Thymus (tissue), 11 donors: ENCODE data around the gene S1PR4. TPM values are rescaled to one million over a fixed set of nuclear protein-coding genes. Genes with fewer than 3 reads are reported as not detected.
A peak's percentile ranks its signal among the peaks of the same experiment; 100 is the strongest.

Experiments
- DNase-seq, 9 donors: peaks; one replicate each; pipeline ENCODE4 v3.0.0-alpha.2; 2013; ENCODE audit warnings: low spot score in 9 of 9, low read depth in 6 of 9, missing footprints in 1 of 9
- H3K27ac ChIP-seq, 2 donors: one replicate each; pipeline ENCODE4 v1.5.1; 2013; ENCODE audit warnings: control low read depth in 1 of 2, low read depth in 1 of 2, low read length in 1 of 2, mild to moderate bottlenecking in 1 of 2, moderate library complexity in 1 of 2
- H3K27me3 ChIP-seq, 2 donors: one replicate each; pipeline ENCODE4 v1.5.1; 2013; ENCODE audit warnings: low read length in 1 of 2; ENCODE audit not compliant: control insufficient read depth in 2 of 2, insufficient read depth in 1 of 2
- H3K36me3 ChIP-seq, 2 donors: one replicate each; pipeline ENCODE4 v1.5.1; 2013; ENCODE audit warnings: low read length in 1 of 2, mild to moderate bottlenecking in 1 of 2, moderate library complexity in 1 of 2; ENCODE audit not compliant: control insufficient read depth in 2 of 2, insufficient read depth in 2 of 2
- H3K4me1 ChIP-seq, 2 donors: one replicate each; pipeline ENCODE4 v1.5.1; 2013; ENCODE audit warnings: low read length in 2 of 2; ENCODE audit not compliant: control insufficient read depth in 2 of 2, insufficient read depth in 2 of 2
- H3K4me3 ChIP-seq, 2 donors: one replicate each; pipeline ENCODE4 v1.5.1; 2013; ENCODE audit warnings: low read length in 2 of 2, control low read depth in 1 of 2, mild to moderate bottlenecking in 1 of 2
- H3K9me3 ChIP-seq, 2 donors: one replicate each; pipeline ENCODE4 v1.5.1; 2013; ENCODE audit warnings: low read length in 1 of 2, mild to moderate bottlenecking in 1 of 2; ENCODE audit not compliant: control insufficient read depth in 2 of 2, insufficient read depth in 1 of 2
- WGBS: extraction: QIAGEN DNeasy Blood & Tissue Kit; methylation state at CpG from one replicate; pipeline ENCODE4 v1.1.7; 2013; 5-methylcytosine and 5-hydroxymethylcytosine counted together
- polyA plus RNA-seq: library from polyadenylated mRNA; stranded (reverse); fragments of 200-250 nt; gene quantifications from one replicate; pipeline ENCODE4 v1.2.3, GENCODE V29; 2013
- total RNA-seq: library from RNA; stranded (reverse); fragments of 120-200 nt; gene quantifications from one replicate; pipeline ENCODE4 v1.2.4, GENCODE V29; 2013
- donor health status: healthy.

S1PR4 gene
- total and polyA plus RNA-seq, 2 donors: 18.6 to 24.2 TPM

GRCh38 chr19:3184847-3185460 lies 6.4 kb downstream of the S1PR4 start:
- Histone ChIP-seq H3K27ac (peak overlapping the region in 1 of 2 donors; percentile 90), H3K9me3 (no peaks in the 10 kb centered on the region), H3K4me3 (peak overlapping the region; percentile 59 to 78), H3K4me1 (peaks cover 18 to 56% of the 10 kb centered on the region in 2 donors), H3K36me3 (peaks cover 3 to 6% of the 10 kb centered on the region in 2 donors), H3K27me3 (no peaks in the 10 kb centered on the region)
- DNase-seq: peak in 1 of 9 donors; percentile 74
- 36% methylated on average over 14 of the region's 14 CpGs for WGBS

DNA sequence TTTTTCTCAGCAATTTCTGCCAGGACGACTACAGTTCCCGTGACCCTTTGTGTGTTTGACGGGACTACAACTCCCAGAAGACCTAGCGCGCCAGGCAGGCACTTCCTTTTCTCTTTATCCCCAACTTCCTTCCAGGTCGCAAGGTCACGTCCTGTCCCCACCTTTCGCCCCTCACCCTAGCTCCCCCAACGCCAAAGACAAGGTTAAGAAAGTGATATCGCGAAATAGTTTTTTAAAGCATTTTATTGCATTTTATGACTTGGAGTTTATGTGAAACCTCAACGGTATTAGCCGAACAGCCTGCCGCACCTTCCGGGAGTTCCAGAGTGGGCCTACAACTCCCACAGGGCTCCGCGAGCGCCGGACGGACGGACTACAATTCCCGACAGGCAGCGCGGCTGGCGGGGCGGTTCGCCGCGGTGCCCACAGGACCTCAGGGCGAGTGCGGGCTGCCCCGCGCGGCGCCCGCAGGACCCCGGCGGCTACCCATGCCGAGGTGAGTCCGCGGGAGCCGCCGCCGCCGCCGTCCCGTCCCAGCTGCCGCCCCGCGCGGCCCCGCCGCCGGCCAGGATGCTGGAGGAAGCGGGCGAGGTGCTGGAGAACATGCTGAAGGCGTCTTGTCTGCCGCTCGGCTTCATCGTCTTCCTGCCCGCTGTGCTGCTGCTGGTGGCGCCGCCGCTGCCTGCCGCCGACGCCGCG lies 7.0 kb downstream of the S1PR4 start, which contains the start of gene NCLN:
Gene NCLN, plus strand, starts transcription at position 470 of the 699 bp plus-strand sequence. Its CDS starts 101 bp downstream, at position 571.
- Histone ChIP-seq H3K27ac (peak within 1 kb of the TSS; percentile 83 to 90), H3K4me1 (peaks cover 18 to 49% of the 10 kb centered on the region in 2 donors)
- WGBS: under 1% methylated on average over 69 of the region's 69 CpGs

DNA sequence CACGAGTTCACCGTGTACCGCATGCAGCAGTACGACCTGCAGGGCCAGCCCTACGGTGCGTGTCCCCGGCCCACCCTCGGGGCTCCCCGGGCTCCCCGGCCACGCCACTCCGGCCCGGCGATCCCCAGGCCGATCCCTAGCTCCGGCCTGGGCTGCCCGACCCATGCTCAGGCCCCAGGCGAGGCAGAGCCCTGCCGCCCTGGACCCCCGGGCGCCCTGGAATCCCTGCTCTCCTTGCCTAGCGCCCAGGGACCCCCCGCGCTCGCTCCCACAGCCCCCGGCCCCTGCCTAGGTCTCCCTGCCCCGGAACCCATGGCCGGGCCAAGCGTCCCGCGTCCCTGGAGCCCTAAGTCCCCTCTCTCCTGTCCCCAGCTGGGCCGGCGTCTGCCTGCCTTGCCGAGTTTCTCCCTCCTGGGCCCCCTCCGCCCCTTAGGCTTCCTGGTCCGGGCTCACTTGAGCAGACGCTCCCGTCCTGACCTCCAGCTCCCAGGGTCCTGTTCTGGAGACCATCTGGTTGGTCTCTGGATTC lies 7.7 kb downstream of the S1PR4 start:
- DNase-seq: no peak

More for the DNA sequence above, 7.0 kb downstream of the S1PR4 start, which contains the start of gene NCLN:
- Histone ChIP-seq H3K9me3 (no peaks in the 10 kb centered on the region), H3K4me3 (peak within 1 kb of the TSS; percentile 59 to 78), H3K36me3 (peaks cover 6 to 7% of the 10 kb centered on the region in 2 donors), H3K27me3 (no peaks in the 10 kb centered on the region)
- peak; percentile 93 to 99 (median 96) for DNase-seq

DNA sequence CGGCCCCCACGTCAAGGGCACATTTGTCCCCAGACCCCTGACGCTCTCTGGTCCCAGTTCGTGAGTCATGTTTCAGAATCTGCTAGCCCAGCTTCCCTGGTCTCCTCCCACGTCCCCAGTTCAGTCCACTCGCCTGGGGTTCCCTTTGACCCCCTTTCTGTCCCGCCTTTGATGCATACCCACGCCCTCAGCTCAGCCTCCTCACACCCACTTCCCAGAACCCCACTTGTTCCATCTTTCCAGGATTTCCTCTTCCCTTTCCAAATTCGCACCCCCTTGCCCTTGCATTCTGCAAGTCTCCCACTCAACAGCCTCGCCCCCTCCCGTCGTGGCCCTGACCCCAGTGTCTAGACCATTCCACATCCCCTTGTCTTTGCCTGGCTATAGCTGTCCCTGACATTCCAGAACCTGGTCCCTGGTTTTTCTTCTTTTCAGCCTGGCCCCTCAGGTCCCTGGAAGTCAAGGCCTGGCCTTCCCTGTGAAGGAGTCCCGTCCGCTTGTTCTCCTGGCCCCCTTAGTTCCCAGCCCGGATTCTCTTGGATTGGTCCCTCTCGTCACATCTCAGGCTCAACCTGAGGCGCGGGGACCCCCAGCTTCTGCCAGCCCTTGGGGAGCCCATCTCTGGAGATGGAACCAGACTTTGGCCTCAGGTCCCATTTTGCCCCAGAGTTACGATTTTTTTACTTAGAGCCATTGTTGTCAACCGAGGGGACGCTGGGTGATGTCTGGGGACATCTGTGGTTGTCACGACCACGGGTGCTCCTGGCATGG lies 8.5 kb downstream of the S1PR4 start:
- peaks cover 15 to 39% of the 10 kb centered on the region in 2 donors for H3K4me1 ChIP-seq
- peaks cover 8 to 17% of the 10 kb centered on the region in 2 donors for H3K36me3 ChIP-seq
- DNase-seq: no peak
- H3K27ac ChIP-seq: no peak overlapping the region
- H3K27me3 ChIP-seq: no peaks in the 10 kb centered on the region
- H3K9me3 ChIP-seq: no peaks in the 10 kb centered on the region
- peak overlapping the region; percentile 59 to 78 for H3K4me3 ChIP-seq
- 89% methylated on average over 23 of the region's 23 CpGs for WGBS

More for the DNA sequence above, 7.7 kb downstream of the S1PR4 start:
- WGBS: under 1% methylated on average over 38 of the region's 38 CpGs
- peak overlapping the region; percentile 59 to 78 for H3K4me3 ChIP-seq
- H3K27ac ChIP-seq: no peak overlapping the region
- H3K27me3 ChIP-seq: no peaks in the 10 kb centered on the region
- no peaks in the 10 kb centered on the region for H3K9me3 ChIP-seq
- H3K4me1 ChIP-seq: peaks cover 15 to 43% of the 10 kb centered on the region in 2 donors
- H3K36me3 ChIP-seq: peaks cover 6 to 11% of the 10 kb centered on the region in 2 donors

GRCh38 chr19:3187662-3188511 lies 9.3 kb downstream of the S1PR4 start:
- 94% methylated on average over 36 of the region's 36 CpGs for WGBS
- H3K27ac ChIP-seq: no peak overlapping the region
- peaks cover 15 to 39% of the 10 kb centered on the region in 2 donors for H3K4me1 ChIP-seq
- H3K4me3 ChIP-seq: no peak overlapping the region
- no peaks in the 10 kb centered on the region for H3K27me3 ChIP-seq
- no peak for DNase-seq
- H3K36me3 ChIP-seq: peaks cover 8 to 23% of the 10 kb centered on the region in 2 donors
- H3K9me3 ChIP-seq: no peaks in the 10 kb centered on the region

DNA sequence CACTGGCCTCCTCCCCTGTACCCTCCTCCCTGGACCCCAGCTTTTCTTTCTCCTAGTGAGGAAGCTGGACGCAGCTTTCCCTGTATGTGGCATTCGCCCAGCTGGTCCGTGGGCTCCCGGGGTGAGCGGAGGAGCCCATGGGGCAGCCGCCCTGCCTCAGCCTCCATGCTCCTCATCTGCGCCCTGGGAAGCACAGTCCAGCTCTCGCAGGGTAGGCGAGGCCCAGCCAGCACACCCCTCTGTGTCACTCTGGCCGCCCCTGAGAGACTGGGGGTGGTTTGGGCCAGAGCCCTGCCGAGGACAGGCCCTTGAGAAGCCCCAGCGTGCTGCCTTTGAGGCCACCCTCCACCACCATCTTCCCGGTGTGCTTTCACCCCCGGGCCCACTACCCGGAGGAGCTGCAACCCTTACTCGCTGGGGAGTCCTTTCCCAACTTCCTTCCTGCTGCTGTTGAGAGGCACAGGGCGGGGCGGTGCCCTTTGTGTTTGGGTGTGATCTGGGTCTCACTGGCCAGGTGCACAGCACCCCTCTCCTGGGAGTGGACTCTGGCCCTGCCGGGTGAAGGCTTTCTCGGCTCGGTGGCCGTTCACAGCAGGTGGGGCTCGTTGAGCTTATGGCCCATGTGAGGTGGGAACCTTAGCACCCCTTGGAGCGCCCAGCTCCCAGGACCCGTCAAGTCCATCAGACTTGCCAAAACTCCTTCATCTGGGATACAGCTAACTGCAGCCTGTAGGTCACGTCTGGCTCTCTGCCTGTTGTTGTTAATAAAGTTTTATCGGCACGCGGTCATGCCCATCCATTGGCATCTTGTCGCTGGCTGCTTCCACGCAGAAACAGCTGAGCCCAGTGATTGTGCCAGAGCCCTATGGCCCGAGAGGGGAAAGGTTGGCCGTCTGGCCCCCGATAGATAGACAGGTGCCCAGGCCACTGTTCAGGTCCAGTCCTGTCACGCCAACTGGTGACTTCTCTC lies 10.3 kb downstream of the S1PR4 start:
- no peak overlapping the region for H3K27ac ChIP-seq
- no peak for DNase-seq
- H3K36me3 ChIP-seq: peaks cover 15 to 33% of the 10 kb centered on the region in 2 donors
- 82% methylated on average over 35 of the region's 35 CpGs for WGBS
- H3K4me3 ChIP-seq: no peak overlapping the region
- peaks cover 15 to 36% of the 10 kb centered on the region in 2 donors for H3K4me1 ChIP-seq
- no peaks in the 10 kb centered on the region for H3K9me3 ChIP-seq
- no peaks in the 10 kb centered on the region for H3K27me3 ChIP-seq

GRCh38 chr19:3189702-3190469 lies 11.3 kb downstream of the S1PR4 start:
- no peaks in the 10 kb centered on the region for H3K27me3 ChIP-seq
- 94% methylated on average over 28 of the region's 28 CpGs for WGBS
- no peak overlapping the region for H3K27ac ChIP-seq
- H3K9me3 ChIP-seq: no peaks in the 10 kb centered on the region
- peaks cover 15 to 27% of the 10 kb centered on the region in 2 donors for H3K4me1 ChIP-seq
- no peak overlapping the region for H3K4me3 ChIP-seq
- peaks cover 12 to 37% of the 10 kb centered on the region in 2 donors for H3K36me3 ChIP-seq
- DNase-seq: no peak
